ENCODE results near the gene STARD9. TPM values are rescaled to one million over a fixed set of nuclear protein-coding genes. Genes with fewer than 3 reads are reported as not detected.

Gene STARD9
- total and polyA plus RNA-seq, 10 of the 15 experiments (the other 5 are each of a cell fraction or from before 2014, with no cell fraction given): 0.58 to 11.5 (median 6.1) TPM

DNA sequence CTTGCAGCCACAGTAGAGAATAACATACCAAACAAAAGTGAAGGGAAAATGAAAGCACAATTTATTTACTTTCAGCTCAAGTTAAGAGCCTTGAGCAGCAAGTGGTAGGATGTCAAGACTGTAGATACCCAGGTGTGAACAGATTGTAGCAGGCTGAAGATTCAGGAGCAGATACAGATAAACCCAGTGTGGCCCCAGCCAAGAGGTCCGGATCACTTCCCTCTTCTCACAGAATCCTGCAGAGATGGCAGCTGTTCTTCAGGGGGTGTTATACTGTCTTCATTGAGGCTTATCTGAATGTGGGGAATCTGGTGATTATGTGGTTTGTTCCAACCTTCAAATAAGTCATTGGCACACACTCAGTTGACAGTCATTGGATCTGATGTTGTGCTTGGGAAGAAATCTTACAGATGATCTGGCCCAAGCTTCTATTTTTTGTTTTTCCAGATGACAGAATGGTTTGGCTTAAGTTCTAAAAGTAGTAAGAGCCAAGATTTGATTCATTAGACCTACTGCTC, 2.2 kb downstream of the STARD9 start:
- WGBS (ENCODE audit: insufficient coverage, insufficient replicate concordance, low lambda C conversion rate, missing lambda C conversion rate): 47% methylated on average over 1 of the region's 1 CpG
- ATAC-seq: no peak

More for the DNA sequence above, 2.2 kb downstream of the STARD9 start:
- SMC1A ChIA-PET (ENCODE audit: uncharacterized antibody, unreplicated experiment): interaction anchor here (1.2 to 7.6 kb wide), 7 partner anchors 10 to 70 kb away, joined by 3 to 53 read pairs (median 3); no protein-coding TSS in a partner anchor
- TF ChIP-seq, protein P1, sequence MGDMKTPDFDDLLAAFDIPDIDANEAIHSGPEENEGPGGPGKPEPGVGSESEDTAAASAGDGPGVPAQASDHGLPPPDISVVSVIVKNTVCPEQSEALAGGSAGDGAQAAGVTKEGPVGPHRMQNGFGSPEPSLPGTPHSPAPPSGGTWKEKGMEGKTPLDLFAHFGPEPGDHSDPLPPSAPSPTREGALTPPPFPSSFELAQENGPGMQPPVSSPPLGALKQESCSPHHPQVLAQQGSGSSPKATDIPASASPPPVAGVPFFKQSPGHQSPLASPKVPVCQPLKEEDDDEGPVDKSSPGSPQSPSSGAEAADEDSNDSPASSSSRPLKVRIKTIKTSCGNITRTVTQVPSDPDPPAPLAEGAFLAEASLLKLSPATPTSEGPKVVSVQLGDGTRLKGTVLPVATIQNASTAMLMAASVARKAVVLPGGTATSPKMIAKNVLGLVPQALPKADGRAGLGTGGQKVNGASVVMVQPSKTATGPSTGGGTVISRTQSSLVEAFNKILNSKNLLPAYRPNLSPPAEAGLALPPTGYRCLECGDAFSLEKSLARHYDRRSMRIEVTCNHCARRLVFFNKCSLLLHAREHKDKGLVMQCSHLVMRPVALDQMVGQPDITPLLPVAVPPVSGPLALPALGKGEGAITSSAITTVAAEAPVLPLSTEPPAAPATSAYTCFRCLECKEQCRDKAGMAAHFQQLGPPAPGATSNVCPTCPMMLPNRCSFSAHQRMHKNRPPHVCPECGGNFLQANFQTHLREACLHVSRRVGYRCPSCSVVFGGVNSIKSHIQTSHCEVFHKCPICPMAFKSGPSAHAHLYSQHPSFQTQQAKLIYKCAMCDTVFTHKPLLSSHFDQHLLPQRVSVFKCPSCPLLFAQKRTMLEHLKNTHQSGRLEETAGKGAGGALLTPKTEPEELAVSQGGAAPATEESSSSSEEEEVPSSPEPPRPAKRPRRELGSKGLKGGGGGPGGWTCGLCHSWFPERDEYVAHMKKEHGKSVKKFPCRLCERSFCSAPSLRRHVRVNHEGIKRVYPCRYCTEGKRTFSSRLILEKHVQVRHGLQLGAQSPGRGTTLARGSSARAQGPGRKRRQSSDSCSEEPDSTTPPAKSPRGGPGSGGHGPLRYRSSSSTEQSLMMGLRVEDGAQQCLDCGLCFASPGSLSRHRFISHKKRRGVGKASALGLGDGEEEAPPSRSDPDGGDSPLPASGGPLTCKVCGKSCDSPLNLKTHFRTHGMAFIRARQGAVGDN (IDR thresholded peaks at IDR 0.05): no peak
- TF ChIP-seq SPI1 (IDR thresholded peaks at IDR 0.05; ENCODE audit: borderline replicate concordance, insufficient read depth, low read depth, low read length) (peak; percentile 63; the same call in 1 of the 2 replicates), IKZF2 (IDR thresholded peaks at IDR 0.05) (no peak), CBX3 (IDR thresholded peaks at IDR 0.05; ENCODE audit: borderline replicate concordance, low read depth) (no peak), SMC3 (IDR thresholded peaks at IDR 0.05; ENCODE audit: borderline replicate concordance, low read length) (no peak)
- TF ChIP-seq, protein P2, sequence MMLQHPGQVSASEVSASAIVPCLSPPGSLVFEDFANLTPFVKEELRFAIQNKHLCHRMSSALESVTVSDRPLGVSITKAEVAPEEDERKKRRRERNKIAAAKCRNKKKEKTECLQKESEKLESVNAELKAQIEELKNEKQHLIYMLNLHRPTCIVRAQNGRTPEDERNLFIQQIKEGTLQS (IDR thresholded peaks at IDR 0.05; ENCODE audit: borderline replicate concordance, extremely low read depth, low read depth, low read length): no peak
- no TSS peak for BruUV-seq (replicated peaks)
- H3K36me3 ChIP-seq (ENCODE audit: control insufficient read depth in 2 of 2, insufficient read depth in 2 of 2, low read length in 1 of 2): no peaks in the 10 kb centered on the region
- H4K20me1 ChIP-seq (ENCODE audit: control insufficient read depth, insufficient read depth): no peaks in the 10 kb centered on the region
- FAIRE-seq (no peak), DNase-seq (ENCODE audit: low read depth, low spot score) (no peak)
- CTCF ChIA-PET: interaction anchor here (0.7 to 0.9 kb wide), 2 partner anchors 11 to 28 kb away, joined by 3 read pairs; no protein-coding TSS in a partner anchor
- H2AFZ ChIP-seq (ENCODE audit: control insufficient read depth, low read depth, low read length): no peak overlapping the region
- H3K27me3 ChIP-seq (replicated peaks in 1 of 2; ENCODE audit: control insufficient read depth in 2 of 2, insufficient read depth in 2 of 2, low read length in 1 of 2): no peaks in the 10 kb centered on the region
- POLR2A ChIA-PET: interaction anchor here (0.7 to 4.6 kb wide), 4 partner anchors 8 to 67 kb away, joined by 4 to 38 read pairs (median 7); no protein-coding TSS in a partner anchor
- no peak overlapping the region for H3K27ac ChIP-seq (ENCODE audit: control insufficient read depth, insufficient read depth)
- peak overlapping the region; percentile 66 for H3K4me2 ChIP-seq (ENCODE audit: control insufficient read depth, insufficient read depth)
- intact Hi-C loops (cut with micrococcal nuclease; ENCODE audit: unreplicated experiment): loop anchor here (5.0 kb wide), 1 partner anchor 75 kb away; no protein-coding TSS in a partner anchor
- RAD21 ChIA-PET (ENCODE audit: unreplicated experiment): interaction anchor here (1.1 to 1.2 kb wide), 3 partner anchors 11 to 340 kb away, joined by 3 to 4 read pairs (median 3); no protein-coding TSS in a partner anchor
- H3K9me3 ChIP-seq (replicated peaks; ENCODE audit: control insufficient read depth, insufficient read depth, low read length): peaks cover 4% of the 10 kb centered on the region; the same call in 2 of the 3 replicates
- H3K79me2 ChIP-seq (ENCODE audit: control insufficient read depth, insufficient read depth, low read length): peaks cover 24% of the 10 kb centered on the region
- peaks cover 24% of the 10 kb centered on the region for H3K4me1 ChIP-seq (ENCODE audit: control insufficient read depth, insufficient read depth, low read length)
- in situ Hi-C loops (cut with MboI): no loop called here
- H3K9ac ChIP-seq (ENCODE audit: control insufficient read depth, insufficient read depth, low read length): no peak overlapping the region
- peak overlapping the region; percentile 30; the same call in 1 of the 2 replicates for H3K4me3 ChIP-seq

Measured in GM12878 (cell line).